Endothelial cell of hepatic sinusoid (primary cell): Measurements from ENCODE around the gene CHRNB1.

Experiments
- in situ Hi-C: cut with HindIII; loops from 2 replicates; pipeline ENCODE4 v1.10.0; 2017; ENCODE audit warnings: low sequenced_read_pairs

The CHRNB1 gene

GRCh38 chr17:7437369-7437863 lies 7.4 kb upstream of the CHRNB1 start:
- in situ Hi-C loops = no loop called here

DNA sequence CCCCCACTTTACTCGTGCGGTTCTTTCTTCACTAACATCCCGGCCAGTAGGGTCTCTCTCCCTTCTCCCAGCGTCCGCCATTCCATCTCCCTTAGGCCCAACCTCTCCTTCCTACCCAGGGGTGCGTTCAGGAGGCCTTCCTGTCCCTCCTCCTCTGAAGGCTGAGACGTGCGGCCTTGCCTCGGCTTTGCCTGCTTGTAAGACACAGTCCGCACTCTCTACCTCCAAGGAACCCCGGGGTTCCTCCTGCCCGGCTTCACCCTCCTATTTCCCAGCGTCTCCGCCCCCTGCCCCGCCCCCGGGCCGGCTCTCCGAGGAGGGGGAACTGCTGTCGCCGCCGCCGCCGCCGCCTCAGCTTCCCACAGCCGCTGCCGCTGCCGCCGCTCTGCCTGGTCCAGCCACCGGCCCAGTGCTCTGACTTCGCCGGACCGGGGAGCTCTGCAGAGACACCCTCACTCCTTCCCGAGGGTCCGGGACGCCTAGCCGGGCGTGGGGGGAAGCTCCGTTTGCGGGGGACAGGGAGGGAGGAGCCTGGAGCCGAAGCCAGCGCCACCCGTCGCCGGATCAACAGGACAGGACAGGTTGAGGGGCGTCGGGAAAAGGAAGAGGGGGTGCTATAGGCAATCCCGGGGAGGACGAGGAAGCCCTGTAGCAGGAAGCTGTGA lies 6.8 kb upstream of the CHRNB1 start:
- in situ Hi-C loops = no loop called here

DNA sequence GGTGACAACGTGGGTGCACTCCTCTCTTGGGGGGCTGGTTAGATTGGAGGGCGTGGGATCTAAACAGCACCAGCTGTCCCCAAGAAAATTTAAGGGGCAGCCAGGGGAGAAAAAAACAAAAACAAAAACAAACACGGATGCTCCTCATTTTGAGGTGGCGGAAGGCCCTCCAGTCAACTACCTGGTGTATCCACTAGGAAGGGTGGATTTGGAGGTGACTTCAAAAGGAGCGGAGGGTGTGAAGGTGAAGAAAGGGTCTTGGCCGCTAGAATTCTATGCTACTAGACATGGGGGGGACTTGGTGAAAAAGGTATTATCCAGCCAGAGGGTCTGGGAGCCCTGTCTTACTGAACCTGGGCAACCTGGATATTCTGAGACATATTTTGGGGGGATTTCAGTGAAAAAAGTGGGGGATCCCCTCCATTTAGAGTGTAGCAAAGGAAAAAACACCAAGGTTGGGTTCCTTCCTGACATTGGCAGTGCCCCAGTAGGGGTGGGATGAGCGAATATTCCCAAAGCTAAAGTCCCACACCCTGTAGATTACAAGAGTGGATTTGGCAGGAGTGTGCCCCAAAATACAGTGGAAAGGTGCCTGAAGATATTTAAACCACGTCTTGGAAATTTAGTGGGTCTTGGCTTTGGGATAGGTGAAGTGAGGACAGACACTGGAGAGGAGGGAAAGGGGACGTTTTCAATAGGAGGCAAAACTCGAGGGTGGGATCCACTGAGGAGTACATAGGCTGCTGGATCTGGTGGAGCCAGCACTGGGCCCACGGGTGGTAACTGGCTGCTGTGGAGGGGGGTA lies 6.0 kb upstream of the CHRNB1 start:
- in situ Hi-C loops = no loop called here

- in situ Hi-C loops = no loop called here
These were observed 5.3 kb upstream of the CHRNB1 start, which contains the start of gene FGF11 for GRCh38 chr17:7439462-7440112. Gene FGF11, plus strand, starts transcription at chr17:7439512. Its CDS starts 109 bp downstream, at chr17:7439621.

- in situ Hi-C loops = no loop called here
These were observed 4.6 kb upstream of the CHRNB1 start for GRCh38 chr17:7440113-7440833.

DNA sequence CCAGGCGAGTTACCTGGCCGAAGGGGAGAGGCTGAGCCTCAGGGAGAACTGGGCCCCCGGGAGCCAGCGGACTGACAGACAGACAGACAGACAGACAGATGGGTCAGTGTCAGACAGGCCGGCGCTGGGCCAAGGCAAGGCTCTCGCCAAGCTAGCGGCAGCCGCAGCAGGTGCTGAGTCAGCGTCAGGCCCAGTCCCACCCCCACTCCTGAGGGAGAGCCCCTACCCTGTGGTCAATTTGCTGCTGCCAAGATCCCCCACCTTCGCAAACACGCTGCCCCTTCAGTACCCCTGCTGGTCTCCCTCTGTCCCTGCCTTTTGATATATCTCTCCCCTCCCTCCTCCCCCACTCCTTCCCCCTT lies 4.0 kb upstream of the CHRNB1 start:
- in situ Hi-C loops = no loop called here

- in situ Hi-C loops = no loop called here
These were observed 3.6 kb upstream of the CHRNB1 start for GRCh38 chr17:7441266-7441665.

GRCh38 chr17:7442142-7442541 lies 2.7 kb upstream of the CHRNB1 start:
- in situ Hi-C loops = no loop called here

GRCh38 chr17:7443499-7444485 lies 1.1 kb upstream of the CHRNB1 start:
- in situ Hi-C loops = no loop called here

GRCh38 chr17:7445619-7445968 lies 733 bp downstream of the CHRNB1 start:
- in situ Hi-C loops = no loop called here

DNA sequence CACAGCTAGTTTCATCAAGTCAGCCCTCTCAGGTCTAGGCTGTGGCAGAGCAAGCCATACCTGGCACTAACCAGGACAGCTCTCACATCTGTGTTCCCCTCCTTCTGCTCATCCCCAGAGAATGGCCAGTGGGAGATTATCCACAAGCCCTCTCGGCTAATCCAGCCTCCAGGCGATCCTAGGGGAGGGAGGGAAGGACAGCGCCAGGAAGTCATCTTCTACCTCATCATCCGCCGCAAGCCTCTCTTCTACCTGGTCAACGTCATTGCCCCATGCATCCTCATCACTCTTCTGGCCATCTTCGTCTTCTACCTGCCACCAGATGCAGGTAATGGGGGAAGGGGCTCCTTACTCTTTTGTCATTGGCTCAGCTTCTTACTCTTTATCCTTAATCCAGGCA lies 3.6 kb downstream of the CHRNB1 start:
- in situ Hi-C loops = no loop called here

- in situ Hi-C loops = loop anchor here (25.0 kb wide), 1 partner anchor 102 kb away; the partner anchor contains the start of genes SENP3 and TNFSF13
These were observed 15.2 kb downstream of the CHRNB1 start for GRCh38 chr17:7459961-7460545.

- in situ Hi-C loops = loop anchor here (25.0 kb wide), 1 partner anchor 101 kb away; the partner anchor contains the start of genes SENP3 and TNFSF13
These were observed 16.2 kb downstream of the CHRNB1 start for GRCh38 chr17:7460850-7461660.

DNA sequence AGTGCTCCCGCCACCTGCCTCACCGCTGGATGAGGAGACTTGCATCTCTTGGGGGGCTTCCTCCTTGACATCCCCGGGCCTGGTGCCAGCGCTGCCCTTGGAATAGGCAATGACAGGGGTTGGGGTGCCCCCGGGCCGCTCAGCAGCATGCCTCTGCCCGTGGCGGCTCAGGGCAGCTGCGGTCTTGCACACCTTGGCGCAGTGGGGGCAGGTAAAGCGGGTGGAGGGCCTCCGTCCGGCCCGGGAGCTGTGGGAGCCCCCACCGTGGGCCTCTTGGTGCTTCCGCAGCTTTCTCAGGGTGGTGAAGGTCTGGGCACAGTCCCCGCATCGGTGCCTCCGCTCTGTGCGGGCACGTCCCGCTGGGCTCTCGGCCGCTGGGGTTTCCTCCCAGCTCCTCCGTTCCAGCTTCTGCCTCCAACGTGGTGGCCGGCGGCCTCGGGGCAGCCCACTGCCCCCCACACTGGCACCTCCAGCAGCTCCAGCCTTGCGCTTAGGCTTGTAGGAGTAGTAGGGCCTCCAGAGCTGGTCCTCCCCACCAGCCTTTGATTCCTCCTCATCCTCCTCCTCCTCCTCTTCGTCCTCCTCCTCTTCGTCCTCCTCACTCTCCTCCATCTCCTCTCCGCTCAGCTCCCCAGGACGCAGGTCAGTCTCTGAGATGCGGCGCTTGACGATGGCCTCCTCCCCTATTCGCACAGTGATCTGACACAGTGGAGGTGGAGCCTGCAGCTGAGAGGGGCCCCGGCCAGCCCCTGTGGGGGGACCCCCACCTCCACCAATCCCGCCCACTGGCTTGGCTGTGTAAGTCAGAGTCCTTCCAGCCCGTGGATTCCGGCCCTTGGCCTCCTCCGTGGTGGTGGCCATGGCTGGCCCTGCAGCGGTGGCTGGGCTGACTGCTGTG lies 17.9 kb downstream of the CHRNB1 start:
- in situ Hi-C loops = loop anchor here (25.0 kb wide), 1 partner anchor 100 kb away; the partner anchor contains the start of genes SENP3 and TNFSF13

GRCh38 chr17:7463372-7463846 lies 18.5 kb downstream of the CHRNB1 start:
- in situ Hi-C loops = loop anchor here (25.0 kb wide), 1 partner anchor 99 kb away; the partner anchor contains the start of genes SENP3 and TNFSF13

GRCh38 chr17:7464081-7464480 lies 19.2 kb downstream of the CHRNB1 start:
- in situ Hi-C loops = loop anchor here (25.0 kb wide), 1 partner anchor 98 kb away; the partner anchor contains the start of genes SENP3 and TNFSF13
